HepG2 (cell line): ENCODE measurements around the gene TLR9. TPM values are rescaled to one million over a fixed set of nuclear protein-coding genes. Genes with fewer than 3 reads are reported as not detected.
A peak's percentile ranks its signal among the peaks of the same experiment; 100 is the strongest.

Source experiments
- ADNP ChIP-seq: sonication (generic); formaldehyde crosslinking; IDR thresholded peaks from 2 replicates; pipeline ENCODE4 v1.4.0; 2020; ENCODE audit warnings: missing genetic modification reagents
- BATF2 ChIP-seq: sonication (generic); formaldehyde crosslinking; IDR thresholded peaks from 2 replicates; pipeline ENCODE4 v1.8.0; 2022; ENCODE audit warnings: mild to moderate bottlenecking, missing genetic modification reagents, moderate library complexity
- CHCHD3 ChIP-seq: sonication (generic); formaldehyde crosslinking; IDR thresholded peaks from 2 replicates; pipeline ENCODE4 v1.8.0; 2022; ENCODE audit warnings: mild to moderate bottlenecking, missing genetic modification reagents, moderate library complexity
- GABPB1 ChIP-seq: IDR thresholded peaks from 2 replicates; pipeline ENCODE4 v1.6.1; 2016; ENCODE audit warnings: mild to moderate bottlenecking, missing genetic modification reagents, moderate library complexity, missing compliant biosample characterization
- HNRNPLL ChIP-seq: fragments of 200-400 bp; formaldehyde crosslinking; IDR thresholded peaks from 2 replicates; pipeline ENCODE4 v1.6.1; 2017; ENCODE audit warnings: mild to moderate bottlenecking, low read depth, low read length; ENCODE audit not compliant: poor library complexity, severe bottlenecking
- MAX ChIP-seq: IDR thresholded peaks from 2 replicates; pipeline ENCODE4 v1.6.1; 2012; ENCODE audit warnings: inconsistent platforms
- MED1 ChIP-seq: sonication (generic); formaldehyde crosslinking; IDR thresholded peaks from 2 replicates; pipeline ENCODE4 v1.4.0; 2020; ENCODE audit warnings: missing genetic modification reagents
- MEF2D ChIP-seq: sonication (generic); formaldehyde crosslinking; IDR thresholded peaks from 2 replicates; pipeline ENCODE4 v1.5.1; 2020; ENCODE audit warnings: mild to moderate bottlenecking, missing genetic modification reagents
- MLXIP ChIP-seq: sonication (generic); formaldehyde crosslinking; IDR thresholded peaks from 2 replicates; pipeline ENCODE4 v1.9.0; 2021; ENCODE audit warnings: missing genetic modification reagents, borderline replicate concordance
- NFKB2 ChIP-seq: sonication (generic); formaldehyde crosslinking; IDR thresholded peaks from 2 replicates; pipeline ENCODE4 v1.4.0; 2020; ENCODE audit warnings: missing genetic modification reagents, borderline replicate concordance
- NFKBIZ ChIP-seq: IDR thresholded peaks from 2 replicates; pipeline ENCODE4 v1.6.1; 2018; ENCODE audit warnings: missing genetic modification reagents, missing compliant biosample characterization
- RBFOX2 ChIP-seq: fragments of 200-400 bp; formaldehyde crosslinking; IDR thresholded peaks from 2 replicates; pipeline ENCODE4 v1.6.1; 2017; ENCODE audit warnings: low read depth, mild to moderate bottlenecking, low read length
- TFDP2 ChIP-seq: sonication (generic); formaldehyde crosslinking; IDR thresholded peaks from 2 replicates; pipeline ENCODE4 v1.4.0; 2020; ENCODE audit warnings: missing genetic modification reagents
- TMF1 ChIP-seq: sonication (generic); formaldehyde crosslinking; IDR thresholded peaks from 2 replicates; pipeline ENCODE4 v1.8.1; 2022; ENCODE audit warnings: low read depth, missing genetic modification reagents
- ZBTB44 ChIP-seq: sonication (generic); formaldehyde crosslinking; IDR thresholded peaks from 2 replicates; pipeline ENCODE4 v1.4.0; 2020; ENCODE audit warnings: missing genetic modification reagents
- ZFYVE20 ChIP-seq: sonication (generic); formaldehyde crosslinking; IDR thresholded peaks from 2 replicates; pipeline ENCODE4 v1.8.0; 2023; ENCODE audit warnings: low read depth, mild to moderate bottlenecking, moderate library complexity, missing genetic modification reagents, borderline replicate concordance
- ZNF232 ChIP-seq: sonication (generic); formaldehyde crosslinking; IDR thresholded peaks from 2 replicates; pipeline ENCODE4 v1.4.0; 2020; ENCODE audit warnings: missing genetic modification reagents, borderline replicate concordance
- ZNF263 ChIP-seq: sonication (generic); formaldehyde crosslinking; IDR thresholded peaks from 2 replicates; pipeline ENCODE4 v1.4.0; 2020; ENCODE audit warnings: missing genetic modification reagents
- ZNF441 ChIP-seq: sonication (generic); formaldehyde crosslinking; IDR thresholded peaks from 2 replicates; pipeline ENCODE4 v1.7.0; 2021; ENCODE audit warnings: missing genetic modification reagents, borderline replicate concordance
- ZNF709 ChIP-seq: sonication (generic); formaldehyde crosslinking; IDR thresholded peaks from 2 replicates; pipeline ENCODE4 v1.5.0; 2020; ENCODE audit warnings: mild to moderate bottlenecking, missing genetic modification reagents
- ZNF792 ChIP-seq: IDR thresholded peaks from 2 replicates; pipeline ENCODE4 v1.6.1; 2016
- ZNF878 ChIP-seq: sonication (generic); formaldehyde crosslinking; IDR thresholded peaks from 2 replicates; pipeline ENCODE4 v1.8.1; 2023; ENCODE audit warnings: mild to moderate bottlenecking, missing genetic modification reagents, moderate library complexity
- polyA plus RNA-seq, 8 experiments: library from polyadenylated mRNA; depleted of rRNA in 3 of 8; stranded (reverse) in 7 of 8; unstranded in 1 of 8; fragments of >200 nt; fragmentation: Illumina TruSeq in 4 of 8; extraction: Trizol in 4 of 8; gene quantifications; 2 replicates each; pipeline versions ENCODE4 v1.2.1 to v1.2.3, GENCODE V29; 2011 to 2016; ENCODE audit warnings: low read depth in 4 of 8, missing spikeins in 1 of 8, mixed read lengths in 1 of 8; ENCODE audit not compliant: insufficient read depth in 1 of 8
- total RNA-seq, 5 experiments: library from RNA; depleted of rRNA; stranded (reverse); fragments of >200 nt; fragmentation: Illumina TruSeq; extraction: Trizol; gene quantifications; 2 replicates each; pipeline ENCODE4 v1.2.3, GENCODE V29; 2016; ENCODE audit warnings: low read depth in 1 of 5

Gene TLR9
- total and polyA plus RNA-seq, 2 of the 13 experiments (the other 11 are each of a cell fraction or from before 2014, with no cell fraction given): not detected

GRCh38 chr3:52245322-52246263, 20.1 kb upstream of the TLR9 start, which contains the start of gene PPM1M (continued):
- TF ChIP-seq TFDP2 (CRISPR knock-in tag) (peak; percentile 38), ZNF441 (CRISPR knock-in tag) (peak; percentile 92; the same call in 1 of the 2 replicates), BATF2 (CRISPR knock-in tag) (peak; percentile 62; the same call in 1 of the 2 replicates), ADNP (CRISPR knock-in tag) (0 out of 2 replicates have a peak, but pooled peaks have one; percentile 27), MED1 (CRISPR knock-in tag) (0 out of 2 replicates have a peak, but pooled peaks have one; percentile 36), ZNF878 (peak; percentile 50; the same call in 1 of the 2 replicates), ZFYVE20 (CRISPR knock-in tag) (peak; percentile 84; the same call in 1 of the 2 replicates), ZNF792 (CRISPR knock-in tag) (no peak), HNRNPLL (peak; percentile 34), TMF1 (CRISPR knock-in tag) (peak; percentile 81; the same call in 1 of the 2 replicates), ZBTB44 (CRISPR knock-in tag) (0 out of 2 replicates have a peak, but pooled peaks have one; percentile 48), NFKB2 (CRISPR knock-in tag) (peak; percentile 61; the same call in 1 of the 2 replicates), ZNF263 (CRISPR knock-in tag) (peak; percentile 48; the same call in 1 of the 2 replicates), ZNF709 (CRISPR knock-in tag) (peak; percentile 82; the same call in 1 of the 2 replicates), NFKBIZ (CRISPR knock-in tag) (0 out of 2 replicates have a peak, but pooled peaks have one; percentile 20), MAX (peak; percentile 93), GABPB1 (peak; percentile 55; the same call in 1 of the 2 replicates), MLXIP (CRISPR knock-in tag) (0 out of 2 replicates have a peak, but pooled peaks have one; percentile 47), RBFOX2 (peak; percentile 51; the same call in 1 of the 2 replicates), ZNF232 (CRISPR knock-in tag) (0 out of 2 replicates have a peak, but pooled peaks have one; percentile 54), CHCHD3 (CRISPR knock-in tag) (0 out of 2 replicates have a peak, but pooled peaks have one; percentile 30), MEF2D (CRISPR knock-in tag) (no peak)
